ENCODE results near the gene CCL11. TPM values are rescaled to one million over a fixed set of nuclear protein-coding genes. Genes with fewer than 3 reads are reported as not detected.

CCL11 gene
- total and polyA plus RNA-seq, 2 donors: 0.33 to 0.87 TPM

Other genes with a start within 250 kb of the CCL11 start
- 46.1 TPM for gene CCL2, start 30.5 kb upstream of the CCL11 start, total RNA-seq
- 165 TPM for gene CCL2, start 30.5 kb upstream of the CCL11 start, polyA plus RNA-seq
- gene CCL7, start 15.5 kb upstream of the CCL11 start, total RNA-seq: 0.47 TPM
- gene CCL7, start 15.5 kb upstream of the CCL11 start, polyA plus RNA-seq: 5.4 TPM
- 1.4 TPM for gene CCL8, start 33.7 kb downstream of the CCL11 start, total RNA-seq
- 2.9 TPM for gene CCL8, start 33.7 kb downstream of the CCL11 start, polyA plus RNA-seq
- gene CCL13, start 70.7 kb downstream of the CCL11 start, total RNA-seq: 22.0 TPM
- 10.7 TPM for gene CCL13, start 70.7 kb downstream of the CCL11 start, polyA plus RNA-seq
- 0.71 TPM for gene CCL1, start 77.5 kb downstream of the CCL11 start, total RNA-seq
- gene CCL1, start 77.5 kb downstream of the CCL11 start, polyA plus RNA-seq: 6.2 TPM